ENCODE measurements around the gene ASB9. TPM values are rescaled to one million over a fixed set of nuclear protein-coding genes. Genes with fewer than 3 reads are reported as not detected.

Gene ASB9
- total RNA-seq, 1 experiment from 2014 or later = not detected

DNA sequence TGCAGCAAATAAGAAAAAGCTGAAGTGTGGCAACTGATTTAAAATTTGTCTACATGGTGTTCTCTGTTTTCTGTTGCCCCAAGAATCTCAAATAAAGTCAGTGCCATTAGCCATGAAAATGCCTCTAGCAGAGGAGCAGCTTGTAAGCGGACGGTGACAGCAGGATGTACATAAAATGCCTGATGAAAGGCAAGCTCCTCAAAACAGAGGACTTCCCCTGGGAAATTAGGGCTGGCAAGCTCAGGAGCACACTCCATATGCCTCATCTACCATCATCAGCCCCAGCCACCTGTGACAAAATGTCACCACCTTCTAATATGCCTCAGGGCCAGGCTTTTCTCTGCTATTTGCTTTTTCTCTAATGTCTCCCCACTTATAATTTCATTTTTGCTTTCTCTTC, 54.5 kb downstream of the ASB9 start:
- no peak overlapping the region for H2AK5ac ChIP-seq (ENCODE audit: insufficient read length, low read length)
- no peak overlapping the region for H3K4ac ChIP-seq (ENCODE audit: low read depth, low read length)
- no peaks in the 10 kb centered on the region for H3K4me1 ChIP-seq (ENCODE audit: insufficient read depth, low read length)
- no peak overlapping the region for H3K23ac ChIP-seq (ENCODE audit: insufficient read length, low read depth, low read length)
- no peak overlapping the region for H2BK20ac ChIP-seq (ENCODE audit: low read depth, low read length, poor library complexity, severe bottlenecking)
- H3K27ac ChIP-seq (ENCODE audit: insufficient read length, low read depth, low read length) = no peak overlapping the region
- no peak overlapping the region for H2BK12ac ChIP-seq (ENCODE audit: insufficient read length, low read depth, low read length)
- no peak overlapping the region for H2BK15ac ChIP-seq (ENCODE audit: low read depth, low read length)
- Mint-ChIP-seq H3K27ac (no peak overlapping the region), H3K4me3 (no peak overlapping the region), H3K36me3 (ENCODE audit: insufficient read depth in 1 of 3, low read depth in 3 of 3) (no peaks in the 10 kb centered on the region), H3K4me1 (peaks cover 4% of the 10 kb centered on the region in 2 experiments; a peak in 2 of 4 replicates), H3K27me3 (ENCODE audit: low read depth) (peaks cover 16% of the 10 kb centered on the region), H3K9me3 (peaks cover 33 to 46% of the 10 kb centered on the region in 2 experiments)
- no peak overlapping the region for H2BK5ac ChIP-seq (ENCODE audit: insufficient read length, low read length)
- no peaks in the 10 kb centered on the region for H3K79me1 ChIP-seq (ENCODE audit: insufficient read depth, low read depth, low read length, poor library complexity, severe bottlenecking)
- no peak overlapping the region for H3K14ac ChIP-seq (ENCODE audit: insufficient read depth, low read length)
- no peak overlapping the region for H3K9ac ChIP-seq (ENCODE audit: extremely low read depth, insufficient read length, low read length)
- H2AFZ ChIP-seq (ENCODE audit: low read length) = no peak overlapping the region
- H4K91ac ChIP-seq (ENCODE audit: insufficient read length, low read depth, low read length) = no peak overlapping the region
- H3K56ac ChIP-seq (ENCODE audit: insufficient read length, low read depth, low read length) = no peak overlapping the region
- H2BK120ac ChIP-seq (ENCODE audit: low read depth, low read length, poor library complexity, severe bottlenecking) = no peak overlapping the region
- H3K4me2 ChIP-seq (ENCODE audit: insufficient read depth, insufficient read length, low read length) = no peak overlapping the region
- no peak overlapping the region for H3T11ph ChIP-seq (ENCODE audit: low read length)
- no peaks in the 10 kb centered on the region; the same call in 1 of the 2 replicates for H3K27me3 ChIP-seq (ENCODE audit: insufficient read depth, low read length)
- H3K23me2 ChIP-seq (ENCODE audit: insufficient read length, low read depth, low read length, poor library complexity, severe bottlenecking) = no peaks in the 10 kb centered on the region
- H3K18ac ChIP-seq (ENCODE audit: insufficient read length, low read depth, low read length) = no peak overlapping the region
- no peaks in the 10 kb centered on the region for H3K79me2 ChIP-seq (ENCODE audit: insufficient read depth, low read length)
- H4K8ac ChIP-seq (replicated peaks; ENCODE audit: insufficient read length, low read depth, low read length) = no peak overlapping the region
- no peaks in the 10 kb centered on the region for H4K20me1 ChIP-seq (ENCODE audit: control insufficient read depth, insufficient read depth, insufficient read length)
- TF ChIP-seq, protein P1, sequence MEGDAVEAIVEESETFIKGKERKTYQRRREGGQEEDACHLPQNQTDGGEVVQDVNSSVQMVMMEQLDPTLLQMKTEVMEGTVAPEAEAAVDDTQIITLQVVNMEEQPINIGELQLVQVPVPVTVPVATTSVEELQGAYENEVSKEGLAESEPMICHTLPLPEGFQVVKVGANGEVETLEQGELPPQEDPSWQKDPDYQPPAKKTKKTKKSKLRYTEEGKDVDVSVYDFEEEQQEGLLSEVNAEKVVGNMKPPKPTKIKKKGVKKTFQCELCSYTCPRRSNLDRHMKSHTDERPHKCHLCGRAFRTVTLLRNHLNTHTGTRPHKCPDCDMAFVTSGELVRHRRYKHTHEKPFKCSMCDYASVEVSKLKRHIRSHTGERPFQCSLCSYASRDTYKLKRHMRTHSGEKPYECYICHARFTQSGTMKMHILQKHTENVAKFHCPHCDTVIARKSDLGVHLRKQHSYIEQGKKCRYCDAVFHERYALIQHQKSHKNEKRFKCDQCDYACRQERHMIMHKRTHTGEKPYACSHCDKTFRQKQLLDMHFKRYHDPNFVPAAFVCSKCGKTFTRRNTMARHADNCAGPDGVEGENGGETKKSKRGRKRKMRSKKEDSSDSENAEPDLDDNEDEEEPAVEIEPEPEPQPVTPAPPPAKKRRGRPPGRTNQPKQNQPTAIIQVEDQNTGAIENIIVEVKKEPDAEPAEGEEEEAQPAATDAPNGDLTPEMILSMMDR (conservative IDR thresholded peaks at IDR 0.05) = no peak
- no peak overlapping the region for H4K5ac ChIP-seq (ENCODE audit: insufficient read length, low read depth, low read length)
- DNase-seq = no peak
- no peaks in the 10 kb centered on the region for H3K9me3 ChIP-seq (ENCODE audit: control insufficient read depth, low read depth, low read length)
- no CpG with 5 or more reads among the region's 2 CpGs for WGBS (ENCODE audit: extremely low coverage, insufficient read length, low lambda C conversion rate)
